OCI-LY7 (cell line): ENCODE data around the gene KCNQ5.

Experiments
- CTCF ChIP-seq: fragments of 200-600 bp; sonication (generic); conservative IDR thresholded peaks from 2 replicates; pipeline ENCODE4 v1.5.1; 2014; ENCODE audit warnings: mild to moderate bottlenecking, antibody characterized with exemption, low read length, moderate library complexity, mixed read lengths
- EZH2phosphoT487 ChIP-seq: fragments of 200-600 bp; sonication (generic); IDR thresholded peaks from 2 replicates; pipeline ENCODE4 v1.6.1; 2018; ENCODE audit warnings: low read depth, borderline replicate concordance, mild to moderate bottlenecking, mixed run types, antibody characterized with exemption, low read length, moderate library complexity, mixed read lengths

- TF ChIP-seq EZH2phosphoT487 (no peak), CTCF (no peak)
Measured at GRCh38 chr6:72620871-72621290, 983 bp upstream of the KCNQ5 start.
